ENCODE measurements around the gene ADD1. TPM values are rescaled to one million over a fixed set of nuclear protein-coding genes. Genes with fewer than 3 reads are reported as not detected.
"Not testable (repeated sequence)": the region's sequence is repeated elsewhere in the genome, so short reads cannot be mapped to it uniquely, and the experiment has no call there.

The ADD1 gene
- polyA plus RNA-seq, 1 experiment = 149 TPM

GRCh38 chr4:2944091-2944482 is 100.4 kb downstream of the ADD1 start:
- TF ChIP-seq, protein P1, sequence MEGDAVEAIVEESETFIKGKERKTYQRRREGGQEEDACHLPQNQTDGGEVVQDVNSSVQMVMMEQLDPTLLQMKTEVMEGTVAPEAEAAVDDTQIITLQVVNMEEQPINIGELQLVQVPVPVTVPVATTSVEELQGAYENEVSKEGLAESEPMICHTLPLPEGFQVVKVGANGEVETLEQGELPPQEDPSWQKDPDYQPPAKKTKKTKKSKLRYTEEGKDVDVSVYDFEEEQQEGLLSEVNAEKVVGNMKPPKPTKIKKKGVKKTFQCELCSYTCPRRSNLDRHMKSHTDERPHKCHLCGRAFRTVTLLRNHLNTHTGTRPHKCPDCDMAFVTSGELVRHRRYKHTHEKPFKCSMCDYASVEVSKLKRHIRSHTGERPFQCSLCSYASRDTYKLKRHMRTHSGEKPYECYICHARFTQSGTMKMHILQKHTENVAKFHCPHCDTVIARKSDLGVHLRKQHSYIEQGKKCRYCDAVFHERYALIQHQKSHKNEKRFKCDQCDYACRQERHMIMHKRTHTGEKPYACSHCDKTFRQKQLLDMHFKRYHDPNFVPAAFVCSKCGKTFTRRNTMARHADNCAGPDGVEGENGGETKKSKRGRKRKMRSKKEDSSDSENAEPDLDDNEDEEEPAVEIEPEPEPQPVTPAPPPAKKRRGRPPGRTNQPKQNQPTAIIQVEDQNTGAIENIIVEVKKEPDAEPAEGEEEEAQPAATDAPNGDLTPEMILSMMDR (IDR thresholded peaks at IDR 0.05; ENCODE audit: low read depth, low read length) = no peak
- Histone ChIP-seq H3K9me3 (ENCODE audit: control insufficient read depth, insufficient read depth, low read length) (peaks cover 8% of the 10 kb centered on the region; the same call in 1 of the 2 replicates), H3K27me3 (ENCODE audit: control insufficient read depth, insufficient read depth, low read length) (no peaks in the 10 kb centered on the region), H3K4me3 (ENCODE audit: low read depth, low read length) (no peak overlapping the region), H3K27ac (ENCODE audit: low read depth, low read length) (no peak overlapping the region)
- ChIA-PET CTCF (no interaction called here), POLR2A (interaction anchor here (1.9 kb wide), 1 partner anchor 9 kb away, joined by 4 read pairs; no protein-coding TSS in a partner anchor)
- DNase-seq (ENCODE audit: low read depth, low spot score) = no peak

DNA sequence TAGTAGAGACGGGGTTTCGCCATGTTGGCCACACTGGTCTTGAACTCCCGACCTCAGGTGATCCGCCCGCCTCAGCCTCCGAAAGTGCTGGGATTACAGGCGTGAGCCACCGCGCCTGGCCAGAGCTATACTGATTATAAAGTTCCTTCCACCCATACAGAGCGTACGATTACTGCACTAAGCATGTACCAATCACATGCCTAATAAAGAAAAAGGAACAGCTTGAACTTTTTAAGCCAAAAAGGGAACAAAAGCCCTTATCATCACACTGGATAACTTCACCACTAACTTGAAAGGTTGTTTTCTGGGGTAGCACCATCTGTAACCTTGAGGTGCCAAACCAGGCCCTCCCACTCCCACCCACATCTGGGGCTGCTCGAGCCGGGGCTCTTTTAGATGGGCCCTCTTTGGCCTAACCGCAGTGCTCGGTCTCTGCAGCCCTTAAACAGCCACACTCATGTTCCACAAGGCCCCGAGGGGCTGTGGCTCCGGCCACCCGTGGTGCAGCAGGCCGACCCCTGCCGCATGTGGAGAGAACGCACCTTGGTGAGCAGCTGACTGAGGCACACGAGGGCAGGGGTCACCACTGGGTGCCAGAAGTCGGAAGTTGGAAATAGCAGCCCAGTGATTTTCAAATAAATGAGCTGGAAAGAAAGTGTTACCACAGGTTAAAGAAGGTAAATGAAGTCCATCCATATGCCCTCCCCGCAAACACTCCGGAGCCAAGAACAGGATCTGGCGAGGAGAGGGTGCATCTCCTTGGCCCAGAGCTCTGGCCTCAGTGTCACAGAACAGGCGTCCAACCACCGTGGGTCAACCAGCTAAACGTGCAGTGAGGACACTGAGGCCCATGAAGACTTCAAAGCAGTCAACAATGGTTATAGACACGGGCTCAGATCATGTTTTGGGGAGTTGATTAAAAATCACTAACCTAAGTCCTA is 101.2 kb downstream of the ADD1 start:
- no peak overlapping the region for H3K27ac ChIP-seq (ENCODE audit: low read depth, low read length)
- ChIA-PET POLR2A (interaction anchor here (1.9 kb wide), 1 partner anchor 9 kb away, joined by 4 read pairs; no protein-coding TSS in a partner anchor), CTCF (interaction anchor here (0.8 kb wide), 1 partner anchor 181 kb away, joined by 4 read pairs; no protein-coding TSS in a partner anchor)
- peaks cover 1% of the 10 kb centered on the region; the same call in 1 of the 2 replicates for H3K9me3 ChIP-seq (ENCODE audit: control insufficient read depth, insufficient read depth, low read length)
- TF ChIP-seq, protein P1 (IDR thresholded peaks at IDR 0.05; ENCODE audit: low read depth, low read length) = no peak
- no peak for DNase-seq (ENCODE audit: low read depth, low spot score)
- no peak overlapping the region for H3K4me3 ChIP-seq (ENCODE audit: low read depth, low read length)
- no peaks in the 10 kb centered on the region for H3K27me3 ChIP-seq (ENCODE audit: control insufficient read depth, insufficient read depth, low read length)

GRCh38 chr4:2945619-2946604 is 102.3 kb downstream of the ADD1 start:
- CTCF ChIA-PET = interaction anchor here (0.8 kb wide), 1 partner anchor 182 kb away, joined by 4 read pairs; no protein-coding TSS in a partner anchor

GRCh38 chr4:2946812-2947600 is 103.4 kb downstream of the ADD1 start:
- Histone ChIP-seq H3K27ac (ENCODE audit: low read depth, low read length) (no peak overlapping the region), H3K4me3 (ENCODE audit: low read depth, low read length) (no peak overlapping the region), H3K9me3 (ENCODE audit: control insufficient read depth, insufficient read depth, low read length) (no peaks in the 10 kb centered on the region; the same call in 1 of the 2 replicates), H3K27me3 (ENCODE audit: control insufficient read depth, insufficient read depth, low read length) (no peaks in the 10 kb centered on the region)
- POLR2A ChIA-PET = no interaction called here
- TF ChIP-seq, protein P1 (IDR thresholded peaks at IDR 0.05; ENCODE audit: low read depth, low read length) = no peak
- no peak for DNase-seq (ENCODE audit: low read depth, low spot score)
- CTCF ChIA-PET = no interaction called here

More at GRCh38 chr4:2945619-2946604, 102.3 kb downstream of the ADD1 start:
- H3K27me3 ChIP-seq (ENCODE audit: control insufficient read depth, insufficient read depth, low read length); H3K4me3 ChIP-seq (ENCODE audit: low read depth, low read length); H3K9me3 ChIP-seq (ENCODE audit: control insufficient read depth, insufficient read depth, low read length); DNase-seq (ENCODE audit: low read depth, low spot score); H3K27ac ChIP-seq (ENCODE audit: low read depth, low read length): not testable (repeated sequence)
- POLR2A ChIA-PET = interaction anchor here (1.9 kb wide), 1 partner anchor 11 kb away, joined by 4 read pairs; no protein-coding TSS in a partner anchor
